IMR-90 (cell line): Measurements from ENCODE around the gene LAMTOR4. TPM values are rescaled to one million over a fixed set of nuclear protein-coding genes. Genes with fewer than 3 reads are reported as not detected.

Experiments used
- ATAC-seq: fragments of 200-7000 bp; cut with Tn5 transposase; 2 replicates; pipeline ENCODE4 v1.9.1; 2020; ENCODE audit warnings: low read depth, mild to moderate bottlenecking, moderate library complexity
- BruUV-seq: library from RNA; stranded (reverse); fragments of 400-500 nt; replicated peaks from 2 replicates; lab custom pipeline; 2021; lab: Mats Ljungman, UMichigan
- CTCF ChIA-PET: fragments of 300-600 bp; formaldehyde crosslinking; extraction: SDS; loops from one replicate; lab custom pipeline; 2021; ENCODE audit warnings: antibody characterized with exemption; lab: Yijun Ruan, JAX
- POLR2A ChIA-PET: fragments of 300-600 bp; sonication (Branson Sonifier 250); formaldehyde crosslinking; loops from one replicate; lab custom pipeline; 2022; ENCODE audit warnings: antibody characterized with exemption; ENCODE audit not compliant: unreplicated experiment; lab: Charles Lee
- DNase-seq: peaks from one replicate; pipeline ENCODE4 v3.0.0; 2013
- H2AFZ ChIP-seq: replicated peaks from 2 replicates; pipeline ENCODE3; 2013; ENCODE audit warnings: low read length, mild to moderate bottlenecking; ENCODE audit not compliant: poor library complexity
- H2AK5ac ChIP-seq: 2 replicates; pipeline ENCODE4 v1.6.1; 2013; ENCODE audit warnings: low read depth, low read length, inconsistent platforms
- H2AK9ac ChIP-seq: replicated peaks from 2 replicates; pipeline ENCODE3; 2013; ENCODE audit warnings: mild to moderate bottlenecking, low read depth, low read length, moderate library complexity; ENCODE audit not compliant: poor library complexity
- H2BK120ac ChIP-seq: 2 replicates; pipeline ENCODE4 v1.6.1; 2013; ENCODE audit warnings: low read depth, low read length, inconsistent platforms
- H2BK15ac ChIP-seq: 3 replicates; pipeline ENCODE4 v1.6.1; 2013; ENCODE audit warnings: low read depth, low read length, inconsistent platforms
- H2BK20ac ChIP-seq: 2 replicates; pipeline ENCODE4 v1.6.1; 2013; ENCODE audit warnings: low read depth, mild to moderate bottlenecking, inconsistent platforms, low read length, moderate library complexity
- H2BK5ac ChIP-seq: 2 replicates; pipeline ENCODE4 v1.6.1; 2013; ENCODE audit warnings: mild to moderate bottlenecking, low read depth, low read length, inconsistent platforms; ENCODE audit not compliant: poor library complexity, severe bottlenecking
- H3K14ac ChIP-seq: replicated peaks from 2 replicates; pipeline ENCODE4 v1.6.1; 2013; ENCODE audit warnings: low read depth, low read length, inconsistent platforms
- H3K18ac ChIP-seq: 2 replicates; pipeline ENCODE4 v1.6.1; 2013; ENCODE audit warnings: low read depth, low read length, control low read depth
- H3K23ac ChIP-seq: 2 replicates; pipeline ENCODE4 v1.6.1; 2013; ENCODE audit warnings: low read depth, low read length, inconsistent platforms
- H3K27ac ChIP-seq: 2 replicates; pipeline ENCODE4 v1.5.1; 2013; ENCODE audit warnings: mild to moderate bottlenecking, control low read depth, low read length; ENCODE audit not compliant: insufficient read depth
- H3K27me3 ChIP-seq: 2 replicates; pipeline ENCODE4 v1.6.1; 2013; ENCODE audit warnings: low read length; ENCODE audit not compliant: control insufficient read depth, insufficient read depth
- H3K36me3 ChIP-seq: 2 replicates; pipeline ENCODE4 v1.6.1; 2013; ENCODE audit warnings: low read length, mixed read lengths; ENCODE audit not compliant: control insufficient read depth, insufficient read depth
- H3K4ac ChIP-seq: 2 replicates; pipeline ENCODE4 v1.6.1; 2013; ENCODE audit warnings: low read depth, low read length, inconsistent platforms
- H3K4me1 ChIP-seq: 2 replicates; pipeline ENCODE4 v1.6.1; 2013; ENCODE audit warnings: low read length, mixed read lengths; ENCODE audit not compliant: control insufficient read depth, insufficient read depth
- H3K4me2 ChIP-seq: 2 replicates; pipeline ENCODE4 v1.6.1; 2013; ENCODE audit warnings: low read depth, mild to moderate bottlenecking, control low read depth, low read length, moderate library complexity
- H3K4me3 ChIP-seq: 2 replicates; pipeline ENCODE4 v1.5.1; 2013; ENCODE audit warnings: low read depth, mild to moderate bottlenecking, control low read depth, low read length, moderate library complexity; ENCODE audit not compliant: insufficient read depth
- H3K56ac ChIP-seq: 2 replicates; pipeline ENCODE4 v1.6.1; 2013; ENCODE audit warnings: low read length, inconsistent platforms; ENCODE audit not compliant: insufficient read depth; ENCODE audit errors: extremely low read depth
- H3K79me1 ChIP-seq, 2 experiments: 2 replicates each; pipeline ENCODE4 v1.6.1; 2013; ENCODE audit warnings: low read length in 2 of 2, inconsistent platforms in 1 of 2, low read depth in 1 of 2
- H3K9ac ChIP-seq: 2 replicates; pipeline ENCODE4 v1.6.1; 2013; ENCODE audit warnings: low read depth, low read length, control low read depth
- H3K9me1 ChIP-seq: 2 replicates; pipeline ENCODE4 v1.6.1; 2013; ENCODE audit warnings: low read length, inconsistent platforms; ENCODE audit not compliant: insufficient read depth
- H3K9me3 ChIP-seq: 2 replicates; pipeline ENCODE4 v1.6.1; 2013; ENCODE audit warnings: low read length; ENCODE audit not compliant: control insufficient read depth, insufficient read depth
- H4K20me1 ChIP-seq: 2 replicates; pipeline ENCODE4 v1.6.1; 2013; ENCODE audit warnings: low read length, inconsistent platforms; ENCODE audit not compliant: insufficient read depth
- H4K5ac ChIP-seq: 2 replicates; pipeline ENCODE4 v1.6.1; 2013; ENCODE audit warnings: mild to moderate bottlenecking, low read depth, low read length, control low read depth
- H4K8ac ChIP-seq, 2 experiments: 2 replicates each; pipeline ENCODE4 v1.6.1; 2013; ENCODE audit warnings: low read depth in 2 of 2, low read length in 2 of 2, control low read depth in 1 of 2, inconsistent platforms in 1 of 2
- H4K91ac ChIP-seq: 2 replicates; pipeline ENCODE4 v1.6.1; 2013; ENCODE audit warnings: low read depth, low read length, inconsistent platforms; ENCODE audit not compliant: insufficient read depth
- CEBPB ChIP-seq: IDR thresholded peaks from 2 replicates; pipeline ENCODE4 v1.6.1; 2012; ENCODE audit warnings: low read depth, low read length, improper control_type of control experiment
- CHD1 ChIP-seq: IDR thresholded peaks from 2 replicates; pipeline ENCODE4 v1.6.1; 2012; ENCODE audit warnings: low read depth, low read length, improper control_type of control experiment
- FOS ChIP-seq: fragments of 150-350 bp; IDR thresholded peaks from 2 replicates; pipeline ENCODE4 v1.6.1; 2016; ENCODE audit warnings: low read depth, low read length
- MAFK ChIP-seq: IDR thresholded peaks from 2 replicates; pipeline ENCODE4 v1.6.1; 2012; ENCODE audit warnings: low read depth, low read length, improper control_type of control experiment
- MAZ ChIP-seq: IDR thresholded peaks from 2 replicates; pipeline ENCODE4 v1.6.1; 2012; ENCODE audit warnings: low read depth, mild to moderate bottlenecking, low read length, improper control_type of control experiment, moderate library complexity, borderline replicate concordance
- MXI1 ChIP-seq: IDR thresholded peaks from 2 replicates; pipeline ENCODE4 v1.6.1; 2012; ENCODE audit warnings: low read depth, mild to moderate bottlenecking, low read length, moderate library complexity, borderline replicate concordance
- POLR2A ChIP-seq: IDR thresholded peaks from 2 replicates; pipeline ENCODE4 v1.6.1; 2012; ENCODE audit warnings: mild to moderate bottlenecking, low read depth, low read length
- RAD21 ChIP-seq: IDR thresholded peaks from 2 replicates; pipeline ENCODE4 v1.6.1; 2012; ENCODE audit warnings: low read length, improper control_type of control experiment
- RCOR1 ChIP-seq: IDR thresholded peaks from 2 replicates; pipeline ENCODE4 v1.6.1; 2012; ENCODE audit warnings: mild to moderate bottlenecking, low read length, improper control_type of control experiment; ENCODE audit not compliant: insufficient replicate concordance
- RFX5 ChIP-seq: IDR thresholded peaks from 2 replicates; pipeline ENCODE4 v1.8.0; 2012; ENCODE audit warnings: low read depth, mild to moderate bottlenecking, low read length, moderate library complexity
- SMC3 ChIP-seq: fragments of 150-350 bp; IDR thresholded peaks from 2 replicates; pipeline ENCODE4 v1.6.1; 2016; ENCODE audit warnings: low read depth, mild to moderate bottlenecking, antibody characterized with exemption, low read length, moderate library complexity
- WGBS, 2 experiments: methylation state at CpG; one replicate each; pipeline versions ENCODE4 v1.1.5 to v1.1.7; 2013; ENCODE audit warnings: missing lambda C conversion rate in 2 of 2; ENCODE audit not compliant: insufficient read length in 1 of 2; ENCODE audit errors: extremely low coverage in 2 of 2; 5-methylcytosine and 5-hydroxymethylcytosine counted together
- dilution Hi-C: fragments of 300-500 bp; cut with HindIII; formaldehyde crosslinking; loops from one replicate; pipeline ENCODE4 v1.14.3; 2018; ENCODE audit warnings: low sequenced_read_pairs; ENCODE audit not compliant: unreplicated experiment
- in situ Hi-C: fragments of 300-500 bp; cut with MboI; formaldehyde crosslinking; loops from 3 replicates; pipeline ENCODE4 v1.14.3; 2019; ENCODE audit warnings: low sequenced_read_pairs, inconsistent platforms, mixed read lengths
- intact Hi-C: fragments of 100-400 bp; cut with micrococcal nuclease; formaldehyde crosslinking; loops from 2 replicates; pipeline ENCODE4 v1.10.0; 2022
- polyA plus RNA-seq, 3 experiments: library from polyadenylated mRNA; depleted of rRNA; stranded (reverse); fragments of >200 nt; gene quantifications; 2 replicates each; pipeline ENCODE4 v1.2.3, GENCODE V29; 2012; ENCODE audit warnings: low replicate concordance in 1 of 3
- total RNA-seq: library from RNA; depleted of rRNA; stranded (reverse); fragments of >200 nt; gene quantifications from 2 replicates; pipeline ENCODE4 v1.2.3, GENCODE V29; 2012
- TF ChIP-seq, protein P1 (sequence below): fragments of 150-350 bp; IDR thresholded peaks from 2 replicates; pipeline ENCODE4 v1.6.1; 2016; ENCODE audit warnings: low read depth, mild to moderate bottlenecking, low read length, moderate library complexity, borderline replicate concordance
- TF ChIP-seq, protein P2 (sequence below): fragments of 150-350 bp; IDR thresholded peaks from 2 replicates; pipeline ENCODE4 v1.6.1; 2017; ENCODE audit warnings: mild to moderate bottlenecking, antibody characterized with exemption, low read length, low read depth

LAMTOR4 gene
- total and polyA plus RNA-seq, 2 of the 4 experiments (the other 2 are of a cell fraction), result 134 to 268 TPM

GRCh38 chr7:100148225-100148558 is 526 bp upstream of the LAMTOR4 start:
- dilution Hi-C loops (no loop called here), intact Hi-C loops (no loop called here), in situ Hi-C loops (no loop called here)
- H3K4me2 ChIP-seq, result peak overlapping the region; percentile 66
- peak overlapping the region; percentile 44; the same call in 1 of the 2 replicates for H2BK120ac ChIP-seq
- peak overlapping the region; percentile 64 for H3K4ac ChIP-seq
- H3K27me3 ChIP-seq, result no peaks in the 10 kb centered on the region
- peak overlapping the region; percentile 65 for H4K91ac ChIP-seq
- no peak overlapping the region for H2BK20ac ChIP-seq
- peak overlapping the region; percentile 27 for H3K4me3 ChIP-seq
- TF ChIP-seq MAFK (no peak), FOS (no peak), CEBPB (no peak), MXI1 (no peak), MAZ (no peak), SMC3 (no peak), RFX5 (no peak), CHD1 (no peak), RAD21 (no peak), POLR2A (no peak), RCOR1 (no peak)
- TF ChIP-seq, protein P1, sequence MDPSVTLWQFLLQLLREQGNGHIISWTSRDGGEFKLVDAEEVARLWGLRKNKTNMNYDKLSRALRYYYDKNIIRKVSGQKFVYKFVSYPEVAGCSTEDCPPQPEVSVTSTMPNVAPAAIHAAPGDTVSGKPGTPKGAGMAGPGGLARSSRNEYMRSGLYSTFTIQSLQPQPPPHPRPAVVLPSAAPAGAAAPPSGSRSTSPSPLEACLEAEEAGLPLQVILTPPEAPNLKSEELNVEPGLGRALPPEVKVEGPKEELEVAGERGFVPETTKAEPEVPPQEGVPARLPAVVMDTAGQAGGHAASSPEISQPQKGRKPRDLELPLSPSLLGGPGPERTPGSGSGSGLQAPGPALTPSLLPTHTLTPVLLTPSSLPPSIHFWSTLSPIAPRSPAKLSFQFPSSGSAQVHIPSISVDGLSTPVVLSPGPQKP, result no peak
- TF ChIP-seq, protein P2, sequence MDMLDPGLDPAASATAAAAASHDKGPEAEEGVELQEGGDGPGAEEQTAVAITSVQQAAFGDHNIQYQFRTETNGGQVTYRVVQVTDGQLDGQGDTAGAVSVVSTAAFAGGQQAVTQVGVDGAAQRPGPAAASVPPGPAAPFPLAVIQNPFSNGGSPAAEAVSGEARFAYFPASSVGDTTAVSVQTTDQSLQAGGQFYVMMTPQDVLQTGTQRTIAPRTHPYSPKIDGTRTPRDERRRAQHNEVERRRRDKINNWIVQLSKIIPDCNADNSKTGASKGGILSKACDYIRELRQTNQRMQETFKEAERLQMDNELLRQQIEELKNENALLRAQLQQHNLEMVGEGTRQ, result no peak
- peak overlapping the region; percentile 13; the same call in 1 of the 2 replicates for H3K56ac ChIP-seq
- H3K9me1 ChIP-seq, result no peaks in the 10 kb centered on the region
- H4K8ac ChIP-seq, result peak overlapping the region; percentile 80 to 85
- no TSS peak for BruUV-seq
- peak overlapping the region; percentile 12; the same call in 1 of the 2 replicates for H3K9ac ChIP-seq
- peak overlapping the region; percentile 36; the same call in 1 of the 2 replicates for H3K14ac ChIP-seq
- H2AK9ac ChIP-seq, result peak overlapping the region; percentile 96
- H3K4me1 ChIP-seq, result 0 out of 2 replicates have a peak, but pooled peaks cover 2% of the 10 kb centered on the region
- no peak overlapping the region; the same call in 1 of the 2 replicates for H3K18ac ChIP-seq
- 55% methylated on average over 10 of the region's 14 CpGs; no CpG with 5 or more reads in 1 of the 2 experiments for WGBS, 2 experiments
- H4K20me1 ChIP-seq, result no peaks in the 10 kb centered on the region; the same call in 1 of the 2 replicates
- peak overlapping the region; percentile 41 for H3K23ac ChIP-seq
- CTCF ChIA-PET, result interaction anchor here (0.5 to 1.0 kb wide), 3 partner anchors 9 to 58 kb away, joined by 3 to 5 read pairs (median 3); no protein-coding TSS in a partner anchor
- H3K27ac ChIP-seq, result peak overlapping the region; percentile 10
- peak overlapping the region; percentile 69 for H4K5ac ChIP-seq
- peak overlapping the region; percentile 29; the same call in 1 of the 2 replicates for H2AK5ac ChIP-seq
- peaks cover 17 to 38% of the 10 kb centered on the region in 2 experiments for H3K79me1 ChIP-seq
- H2BK5ac ChIP-seq, result peak overlapping the region; percentile 29
- peaks cover 6% of the 10 kb centered on the region; the same call in 1 of the 2 replicates for H3K36me3 ChIP-seq
- H3K9me3 ChIP-seq, result no peaks in the 10 kb centered on the region
- POLR2A ChIA-PET, result interaction anchor here (0.6 to 0.7 kb wide), 2 partner anchors 45 to 455 kb away, joined by 5 to 6 read pairs; no protein-coding TSS in a partner anchor
- no peak for ATAC-seq
- no peak for DNase-seq
- H2AFZ ChIP-seq, result peak overlapping the region; percentile 94
- H2BK15ac ChIP-seq, result no peak overlapping the region
